ENCODE data around the gene CCN6. TPM values are rescaled to one million over a fixed set of nuclear protein-coding genes. Genes with fewer than 3 reads are reported as not detected.
A peak's percentile ranks its signal among the peaks of the same experiment; 100 is the strongest.

CCN6 gene
- total RNA-seq, 1 experiment from 2014 or later = not detected

DNA sequence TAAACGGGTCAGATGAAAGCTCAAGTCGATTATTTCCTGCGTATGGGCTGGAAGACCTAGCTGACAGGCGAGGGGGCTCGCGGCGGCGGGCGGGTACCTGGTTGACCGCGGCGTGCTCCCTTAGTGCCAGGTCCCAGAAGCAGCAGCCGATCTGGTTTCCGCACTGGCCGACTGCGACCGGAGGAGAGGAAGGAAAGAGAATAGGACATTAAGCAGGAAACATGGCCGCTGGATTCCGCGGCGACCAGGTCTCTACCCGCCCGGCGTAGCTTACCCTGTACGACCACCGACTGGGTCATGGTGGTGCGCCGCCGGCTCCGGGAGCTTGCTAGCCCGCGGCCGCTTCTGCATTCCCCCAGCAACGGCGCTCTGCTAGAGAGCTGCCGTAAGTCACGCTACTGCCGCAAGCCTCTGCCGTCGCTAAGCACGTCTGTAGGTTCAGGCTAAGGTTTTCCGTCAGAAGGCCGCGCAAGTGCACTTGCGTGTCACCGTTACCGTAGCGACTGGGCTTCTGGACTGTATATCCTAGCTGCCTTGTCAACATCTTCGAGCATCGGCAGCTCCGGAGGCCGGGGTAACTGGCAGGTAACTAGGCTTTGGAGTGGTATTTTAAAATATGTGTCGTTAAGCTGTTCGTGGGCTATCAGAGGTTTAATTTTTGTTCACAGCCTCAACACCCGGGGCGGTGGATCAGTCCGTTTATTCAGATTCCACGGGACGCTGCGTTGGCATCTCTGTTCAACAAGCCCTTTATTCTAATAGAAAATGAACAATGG lies 33.4 kb downstream of the CCN6 start, which contains the start of the genes FAM229B and TUBE1:
Gene FAM229B, plus strand, starts transcription at position 456 of the 776 bp plus-strand sequence. CDS start 11,693 bp downstream, outside the sequence.
Gene TUBE1, minus strand, starts transcription at position 347 of the 776 bp plus-strand sequence. Its CDS starts 48 bp downstream, at position 299.
- Histone ChIP-seq H3K36me3 (ENCODE audit: control insufficient read depth, insufficient read depth, low read length) (no peaks in the 10 kb centered on the region), H3K4me3 (ENCODE audit: low read depth, low read length) (peak within 1 kb of the TSS; percentile 77), H3K9me3 (no peaks in the 10 kb centered on the region), H3K27me3 (replicated peaks; ENCODE audit: control insufficient read depth, insufficient read depth, low read length) (no peaks in the 10 kb centered on the region; the same call in 1 of the 2 replicates), H3K4me1 (peaks cover 3% of the 10 kb centered on the region; the same call in 1 of the 2 replicates)
- CTCF ChIA-PET = interaction anchor here (1.1 to 2.0 kb wide), 4 partner anchors 12 to 76 kb away, joined by 4 to 16 read pairs (median 8); no protein-coding TSS in a partner anchor
- Mint-ChIP-seq H3K27ac (ENCODE audit: unreplicated experiment) (no peak within 1 kb of the TSS), H3K27me3 (ENCODE audit: insufficient read depth, unreplicated experiment) (peaks cover 10% of the 10 kb centered on the region), H3K4me3 (ENCODE audit: unreplicated experiment) (no peak within 1 kb of the TSS), H3K9me3 (ENCODE audit: unreplicated experiment) (no peaks in the 10 kb centered on the region), H3K36me3 (ENCODE audit: insufficient read depth, unreplicated experiment) (peaks cover 6% of the 10 kb centered on the region), H3K4me1 (ENCODE audit: low read depth, unreplicated experiment) (peaks cover 6% of the 10 kb centered on the region)
- TF ChIP-seq, protein P1, sequence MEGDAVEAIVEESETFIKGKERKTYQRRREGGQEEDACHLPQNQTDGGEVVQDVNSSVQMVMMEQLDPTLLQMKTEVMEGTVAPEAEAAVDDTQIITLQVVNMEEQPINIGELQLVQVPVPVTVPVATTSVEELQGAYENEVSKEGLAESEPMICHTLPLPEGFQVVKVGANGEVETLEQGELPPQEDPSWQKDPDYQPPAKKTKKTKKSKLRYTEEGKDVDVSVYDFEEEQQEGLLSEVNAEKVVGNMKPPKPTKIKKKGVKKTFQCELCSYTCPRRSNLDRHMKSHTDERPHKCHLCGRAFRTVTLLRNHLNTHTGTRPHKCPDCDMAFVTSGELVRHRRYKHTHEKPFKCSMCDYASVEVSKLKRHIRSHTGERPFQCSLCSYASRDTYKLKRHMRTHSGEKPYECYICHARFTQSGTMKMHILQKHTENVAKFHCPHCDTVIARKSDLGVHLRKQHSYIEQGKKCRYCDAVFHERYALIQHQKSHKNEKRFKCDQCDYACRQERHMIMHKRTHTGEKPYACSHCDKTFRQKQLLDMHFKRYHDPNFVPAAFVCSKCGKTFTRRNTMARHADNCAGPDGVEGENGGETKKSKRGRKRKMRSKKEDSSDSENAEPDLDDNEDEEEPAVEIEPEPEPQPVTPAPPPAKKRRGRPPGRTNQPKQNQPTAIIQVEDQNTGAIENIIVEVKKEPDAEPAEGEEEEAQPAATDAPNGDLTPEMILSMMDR (IDR thresholded peaks at IDR 0.05; ENCODE audit: insufficient read depth in 1 of 2, low read depth in 1 of 2, low read length in 1 of 2, severe bottlenecking in 1 of 2, unreplicated experiment in 1 of 2) = peak in 1 of 2 experiments; percentile 21
- BruUV-seq (replicated peaks) = no TSS peak
- peak; percentile 88 to 93 for DNase-seq
- intact Hi-C loops (cut with micrococcal nuclease; ENCODE audit: unreplicated experiment) = no loop called here
- POLR2A ChIA-PET = interaction anchor here (0.6 to 0.8 kb wide), 5 partner anchors 29 to 604 kb away, joined by 3 to 6 read pairs (median 3); partner anchors contain the start of gene REV3L

DNA sequence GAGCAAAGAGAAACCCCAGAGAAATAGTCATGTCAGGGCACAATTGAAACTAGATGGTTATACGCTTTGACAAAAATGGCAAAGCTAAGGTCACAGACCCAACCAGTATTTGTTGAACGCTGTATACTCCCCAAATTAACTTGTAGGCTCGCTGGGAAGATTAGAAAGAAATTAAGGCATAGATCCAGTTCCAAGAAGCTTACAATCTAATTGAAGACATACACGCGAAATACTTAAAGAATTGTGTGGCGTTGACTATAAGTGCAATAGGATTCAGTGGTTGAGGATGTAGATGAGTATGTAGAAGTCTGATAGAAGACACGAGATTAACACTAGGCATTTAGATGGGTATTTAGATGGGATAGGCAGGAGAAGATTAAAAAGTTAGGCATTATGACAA lies 34.0 kb downstream of the CCN6 start:
- BruUV-seq (replicated peaks) = no TSS peak
- ChIA-PET CTCF (interaction anchor here (1.2 to 2.0 kb wide), 3 partner anchors 44 to 75 kb away, joined by 4 to 16 read pairs (median 10); no protein-coding TSS in a partner anchor), POLR2A (interaction anchor here (0.6 to 0.8 kb wide), 3 partner anchors 29 to 390 kb away, joined by 3 to 6 read pairs (median 3); no protein-coding TSS in a partner anchor)
- H3K27me3 ChIP-seq (replicated peaks; ENCODE audit: control insufficient read depth, insufficient read depth, low read length) = no peaks in the 10 kb centered on the region; the same call in 1 of the 2 replicates
- intact Hi-C loops (cut with micrococcal nuclease; ENCODE audit: unreplicated experiment) = no loop called here
- H3K4me3 ChIP-seq (ENCODE audit: low read depth, low read length) = peak overlapping the region; percentile 77
- no peak overlapping the region for H3K4me3 Mint-ChIP-seq (ENCODE audit: unreplicated experiment)
- TF ChIP-seq, protein P1 (IDR thresholded peaks at IDR 0.05; ENCODE audit: insufficient read depth in 1 of 2, low read depth in 1 of 2, low read length in 1 of 2, severe bottlenecking in 1 of 2, unreplicated experiment in 1 of 2) = no peak
- no peak overlapping the region for H3K27ac Mint-ChIP-seq (ENCODE audit: unreplicated experiment)
- H3K27me3 Mint-ChIP-seq (ENCODE audit: insufficient read depth, unreplicated experiment) = peaks cover 10% of the 10 kb centered on the region
- peaks cover 3% of the 10 kb centered on the region; the same call in 1 of the 2 replicates for H3K4me1 ChIP-seq
- H3K36me3 ChIP-seq (ENCODE audit: control insufficient read depth, insufficient read depth, low read length) = no peaks in the 10 kb centered on the region
- no peaks in the 10 kb centered on the region for H3K9me3 Mint-ChIP-seq (ENCODE audit: unreplicated experiment)
- peaks cover 6% of the 10 kb centered on the region for H3K36me3 Mint-ChIP-seq (ENCODE audit: insufficient read depth, unreplicated experiment)
- DNase-seq = no peak
- H3K4me1 Mint-ChIP-seq (ENCODE audit: low read depth, unreplicated experiment) = peaks cover 6% of the 10 kb centered on the region
- no peaks in the 10 kb centered on the region for H3K9me3 ChIP-seq

DNA sequence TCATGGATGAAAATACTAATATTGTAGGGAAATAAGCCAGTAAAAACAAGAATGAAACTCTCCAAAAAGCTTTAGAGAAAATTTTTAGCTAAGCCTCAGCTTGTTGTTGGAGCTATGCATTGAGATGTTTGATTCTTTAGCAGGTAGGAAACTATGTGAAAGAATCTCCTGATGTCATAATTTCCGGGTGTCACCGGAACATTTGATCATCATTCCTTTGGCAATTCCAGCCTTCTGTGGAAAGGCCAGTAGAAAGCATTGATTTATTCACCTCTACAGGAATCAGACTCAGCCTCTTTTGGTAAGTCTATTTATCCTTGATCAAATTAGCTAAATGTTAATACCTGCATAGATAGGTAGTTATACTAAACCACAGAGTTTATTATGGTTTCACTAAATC lies 43.0 kb downstream of the CCN6 start:
- Histone ChIP-seq H3K36me3 (ENCODE audit: control insufficient read depth, insufficient read depth, low read length) (no peaks in the 10 kb centered on the region), H3K9me3 (no peaks in the 10 kb centered on the region), H3K4me3 (ENCODE audit: low read depth, low read length) (no peak overlapping the region), H3K27me3 (replicated peaks; ENCODE audit: control insufficient read depth, insufficient read depth, low read length) (no peaks in the 10 kb centered on the region), H3K4me1 (no peaks in the 10 kb centered on the region)
- POLR2A ChIA-PET = no interaction called here
- H3K27ac Mint-ChIP-seq (ENCODE audit: unreplicated experiment) = no peak overlapping the region
- BruUV-seq (replicated peaks) = no TSS peak
- no peak for DNase-seq
- no peak overlapping the region for H3K4me3 Mint-ChIP-seq (ENCODE audit: unreplicated experiment)
- H3K27me3 Mint-ChIP-seq (ENCODE audit: insufficient read depth, unreplicated experiment) = peaks cover 11% of the 10 kb centered on the region
- intact Hi-C loops (cut with micrococcal nuclease; ENCODE audit: unreplicated experiment) = no loop called here
- CTCF ChIA-PET = no interaction called here
- no peaks in the 10 kb centered on the region for H3K36me3 Mint-ChIP-seq (ENCODE audit: insufficient read depth, unreplicated experiment)
- TF ChIP-seq, protein P1 (IDR thresholded peaks at IDR 0.05; ENCODE audit: insufficient read depth in 1 of 2, low read depth in 1 of 2, low read length in 1 of 2, severe bottlenecking in 1 of 2, unreplicated experiment in 1 of 2) = no peak
- no peaks in the 10 kb centered on the region for H3K4me1 Mint-ChIP-seq (ENCODE audit: low read depth, unreplicated experiment)
- no peaks in the 10 kb centered on the region for H3K9me3 Mint-ChIP-seq (ENCODE audit: unreplicated experiment)

Measured in Caco-2 (cell line).